ENCODE measurements around the gene DDX25. TPM values are rescaled to one million over a fixed set of nuclear protein-coding genes. Genes with fewer than 3 reads are reported as not detected.
A peak's percentile ranks its signal among the peaks of the same experiment; 100 is the strongest.

DDX25 gene
- total RNA-seq, 2 donors from 2014 or later, result not detected

GRCh38 chr11:125916683-125917347, 12.5 kb downstream of the DDX25 start:
- DNase-seq (ENCODE audit: low spot score), result no peak
- Histone ChIP-seq H3K36me3 (no peaks in the 10 kb centered on the region), H3K27me3 (no peaks in the 10 kb centered on the region), H3K9me3 (no peaks in the 10 kb centered on the region), H3K4me1 (no peaks in the 10 kb centered on the region), H3K27ac (no peak overlapping the region), H3K4me3 (no peak overlapping the region)
- no peak for TF ChIP-seq CTCF (IDR thresholded peaks at IDR 0.05)

GRCh38 chr11:125918140-125918840, 14.0 kb downstream of the DDX25 start:
- Histone ChIP-seq H3K27ac (no peak overlapping the region), H3K9me3 (no peaks in the 10 kb centered on the region), H3K27me3 (no peaks in the 10 kb centered on the region), H3K4me3 (no peak overlapping the region), H3K4me1 (no peaks in the 10 kb centered on the region), H3K36me3 (no peaks in the 10 kb centered on the region)
- TF ChIP-seq CTCF (IDR thresholded peaks at IDR 0.05), result no peak
- DNase-seq (ENCODE audit: low spot score), result no peak

GRCh38 chr11:125921042-125921441, 16.7 kb downstream of the DDX25 start:
- no peak overlapping the region for H3K27ac ChIP-seq
- no peak for TF ChIP-seq CTCF (IDR thresholded peaks at IDR 0.05)
- H3K4me3 ChIP-seq, result no peak overlapping the region
- no peaks in the 10 kb centered on the region for H3K27me3 ChIP-seq
- no peaks in the 10 kb centered on the region for H3K9me3 ChIP-seq
- no peaks in the 10 kb centered on the region for H3K36me3 ChIP-seq
- DNase-seq (ENCODE audit: low spot score), result no peak
- H3K4me1 ChIP-seq, result no peaks in the 10 kb centered on the region

GRCh38 chr11:125922156-125922555, 17.8 kb downstream of the DDX25 start:
- H3K27me3 ChIP-seq, result no peaks in the 10 kb centered on the region
- H3K27ac ChIP-seq, result no peak overlapping the region
- H3K4me3 ChIP-seq, result no peak overlapping the region
- no peaks in the 10 kb centered on the region for H3K36me3 ChIP-seq
- H3K4me1 ChIP-seq, result no peaks in the 10 kb centered on the region
- no peaks in the 10 kb centered on the region for H3K9me3 ChIP-seq
- DNase-seq (ENCODE audit: low spot score), result no peak
- TF ChIP-seq CTCF (IDR thresholded peaks at IDR 0.05), result no peak

- H3K4me1 ChIP-seq, result no peaks in the 10 kb centered on the region
- H3K4me3 ChIP-seq, result no peak overlapping the region
- no peaks in the 10 kb centered on the region for H3K27me3 ChIP-seq
- peak; percentile 66 for DNase-seq (ENCODE audit: low spot score)
- no peak overlapping the region for H3K27ac ChIP-seq
- no peaks in the 10 kb centered on the region for H3K9me3 ChIP-seq
- peak; percentile 48 to 82 for TF ChIP-seq CTCF (IDR thresholded peaks at IDR 0.05)
- no peaks in the 10 kb centered on the region for H3K36me3 ChIP-seq
Observed at GRCh38 chr11:125923012-125923579, 18.8 kb downstream of the DDX25 start.
